ENCODE data around the gene FYB2. TPM values are rescaled to one million over a fixed set of nuclear protein-coding genes. Genes with fewer than 3 reads are reported as not detected.

Gene FYB2
- total RNA-seq, 1 experiment from 2014 or later = 0.15 TPM

- ChIA-PET CTCF (no interaction called here), POLR2A (no interaction called here)
- H3K4me3 Mint-ChIP-seq = no peak overlapping the region
- H3K27ac Mint-ChIP-seq = no peak overlapping the region
- H3K4me1 Mint-ChIP-seq = no peaks in the 10 kb centered on the region
- no peaks in the 10 kb centered on the region for H3K9me3 Mint-ChIP-seq
- no peaks in the 10 kb centered on the region for H3K36me3 Mint-ChIP-seq
- H3K27me3 Mint-ChIP-seq (ENCODE audit: low read depth) = no peaks in the 10 kb centered on the region
- TF ChIP-seq FOXJ3 (CRISPR knock-in tag; IDR thresholded peaks at IDR 0.05; ENCODE audit: borderline replicate concordance) (no peak), FOXK1 (CRISPR knock-in tag; IDR thresholded peaks at IDR 0.05) (no peak), SP1 (CRISPR knock-in tag; conservative IDR thresholded peaks at IDR 0.05) (no peak), HMGA2 (CRISPR knock-in tag; IDR thresholded peaks at IDR 0.05) (no peak), ZMAT4 (CRISPR knock-in tag; IDR thresholded peaks at IDR 0.05) (no peak), E2F5 (CRISPR knock-in tag; IDR thresholded peaks at IDR 0.05) (no peak), STAT6 (CRISPR knock-in tag; conservative IDR thresholded peaks at IDR 0.05; ENCODE audit: low read depth) (no peak), RORB (CRISPR knock-in tag; IDR thresholded peaks at IDR 0.05) (no peak), CTCF (IDR thresholded peaks at IDR 0.05) (no peak), JUN (CRISPR knock-in tag; IDR thresholded peaks at IDR 0.05) (no peak), ESRRA (CRISPR knock-in tag; IDR thresholded peaks at IDR 0.05; ENCODE audit: borderline replicate concordance) (no peak), ZSCAN18 (CRISPR knock-in tag; IDR thresholded peaks at IDR 0.05) (no peak), ZNF317 (CRISPR knock-in tag; IDR thresholded peaks at IDR 0.05; ENCODE audit: borderline replicate concordance, low read depth) (no peak)
- DNase-seq (ENCODE audit: low spot score) (no peak), ATAC-seq (no peak)
Observed at GRCh38 chr1:56867491-56867890, 48.3 kb upstream of the FYB2 start.

- no peak for TF ChIP-seq CREM (CRISPR knock-in tag; IDR thresholded peaks at IDR 0.05)
- Mint-ChIP-seq H3K36me3 (no peaks in the 10 kb centered on the region), H3K27ac (no peak overlapping the region), H3K9me3 (no peaks in the 10 kb centered on the region), H3K4me1 (no peaks in the 10 kb centered on the region), H3K27me3 (ENCODE audit: low read depth) (no peaks in the 10 kb centered on the region), H3K4me3 (no peak overlapping the region)
- ATAC-seq (no peak), DNase-seq (ENCODE audit: low spot score) (no peak)
- ChIA-PET POLR2A (no interaction called here), CTCF (no interaction called here)
Observed at GRCh38 chr1:56866656-56867055, 47.5 kb upstream of the FYB2 start.

GRCh38 chr1:56864430-56864829 is 45.2 kb upstream of the FYB2 start:
- POLR2A ChIA-PET = no interaction called here

More at GRCh38 chr1:56864430-56864829, 45.2 kb upstream of the FYB2 start:
- no peaks in the 10 kb centered on the region for H3K36me3 Mint-ChIP-seq
- no peak overlapping the region for H3K4me3 Mint-ChIP-seq
- CTCF ChIA-PET = no interaction called here
- H3K27ac Mint-ChIP-seq = no peak overlapping the region
- H3K4me1 Mint-ChIP-seq = no peaks in the 10 kb centered on the region
- no peak for DNase-seq (ENCODE audit: low spot score)
- H3K9me3 Mint-ChIP-seq = 0 out of 2 replicates have a peak, but pooled peaks cover 3% of the 10 kb centered on the region
- no peaks in the 10 kb centered on the region for H3K27me3 Mint-ChIP-seq (ENCODE audit: low read depth)
- ATAC-seq = no peak
- TF ChIP-seq SMAD3 (CRISPR knock-in tag; IDR thresholded peaks at IDR 0.05; ENCODE audit: borderline replicate concordance) = no peak
- no peak for TF ChIP-seq ZNF532 (CRISPR knock-in tag; IDR thresholded peaks at IDR 0.05; ENCODE audit: borderline replicate concordance)
- no peak for TF ChIP-seq FOXK1 (CRISPR knock-in tag; IDR thresholded peaks at IDR 0.05)
- TF ChIP-seq ZBTB21 (CRISPR knock-in tag; IDR thresholded peaks at IDR 0.05; ENCODE audit: borderline replicate concordance) = no peak
- TF ChIP-seq ZNF423 (CRISPR knock-in tag; IDR thresholded peaks at IDR 0.05) = no peak
